Ecto neural progenitor cell (in vitro differentiated cells): Measurements from ENCODE around the gene PRPF38B.
"Not testable (repeated sequence)": the region's sequence is repeated elsewhere in the genome, so short reads cannot be mapped to it uniquely, and the experiment has no call there.

Experiments
- DNase-seq: peaks from one replicate; pipeline ENCODE4 v3.0.0-alpha.2; 2018; ENCODE audit warnings: low spot score

Gene PRPF38B

DNA sequence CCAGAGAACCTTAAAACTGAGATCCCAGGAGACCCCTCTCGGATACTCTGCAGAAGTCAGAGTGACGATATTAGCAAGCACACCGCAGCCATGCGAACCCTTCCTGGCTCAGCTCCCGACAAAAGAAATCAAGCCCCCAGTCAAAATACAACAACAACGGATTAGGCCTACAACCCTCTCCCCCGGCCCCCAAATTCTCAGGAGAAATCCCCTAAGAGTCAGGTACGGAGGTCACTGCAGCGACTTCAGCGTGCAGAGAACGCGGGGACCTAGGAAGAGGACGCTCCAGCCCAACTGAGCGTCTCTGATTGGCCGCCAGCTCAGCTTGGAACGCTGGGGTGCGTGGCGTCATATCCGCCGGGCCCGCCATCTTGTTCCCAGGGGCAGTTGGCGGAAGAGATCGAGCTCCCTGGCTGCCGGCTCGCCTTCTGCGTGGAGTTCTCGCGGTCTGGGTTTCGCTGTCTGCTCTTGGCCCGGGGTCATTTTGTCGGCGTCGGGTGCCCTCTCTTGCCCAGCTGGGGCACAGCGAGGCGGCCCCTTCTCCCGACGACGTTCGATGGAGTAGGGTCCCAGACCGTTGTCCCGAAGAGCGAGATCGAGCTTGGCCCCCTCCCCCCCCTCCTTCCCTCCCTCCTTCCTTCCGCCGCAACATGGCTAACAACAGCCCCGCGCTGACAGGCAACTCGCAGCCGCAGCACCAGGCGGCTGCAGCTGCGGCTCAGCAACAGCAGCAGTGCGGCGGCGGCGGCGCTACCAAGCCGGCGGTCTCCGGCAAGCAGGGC, at the start of gene PRPF38B:
PRPF38B (plus strand) TSS at position 369 of the 782 bp plus-strand sequence; CDS start at position 651, 282 bp downstream.
- peak; percentile 96 for DNase-seq

GRCh38 chr1:108643492-108644335, 48.4 kb upstream of the PRPF38B start:
- DNase-seq = no peak

DNA sequence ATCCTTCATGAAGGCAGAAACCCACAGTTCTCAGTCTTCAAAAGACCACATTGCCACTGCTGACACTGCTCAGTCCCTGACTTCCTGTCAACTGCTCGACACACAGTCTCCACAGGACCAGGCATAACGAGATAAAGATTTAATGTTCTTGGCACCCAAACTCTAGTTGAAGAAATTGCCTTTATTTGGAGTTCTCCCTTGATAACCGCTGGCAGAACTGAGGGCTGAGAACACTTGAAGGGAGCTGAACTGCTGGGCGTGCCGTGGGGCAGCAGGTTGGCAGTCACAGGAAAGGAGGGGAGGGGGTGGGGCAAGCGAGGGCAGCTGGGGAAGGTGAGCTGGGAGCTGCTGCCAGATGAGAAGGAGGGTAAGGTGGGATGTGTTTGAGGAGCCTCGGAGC, 47.1 kb upstream of the PRPF38B start:
- no peak for DNase-seq

- DNase-seq = no peak
Observed at GRCh38 chr1:108645564-108646184, 46.4 kb upstream of the PRPF38B start.

DNA sequence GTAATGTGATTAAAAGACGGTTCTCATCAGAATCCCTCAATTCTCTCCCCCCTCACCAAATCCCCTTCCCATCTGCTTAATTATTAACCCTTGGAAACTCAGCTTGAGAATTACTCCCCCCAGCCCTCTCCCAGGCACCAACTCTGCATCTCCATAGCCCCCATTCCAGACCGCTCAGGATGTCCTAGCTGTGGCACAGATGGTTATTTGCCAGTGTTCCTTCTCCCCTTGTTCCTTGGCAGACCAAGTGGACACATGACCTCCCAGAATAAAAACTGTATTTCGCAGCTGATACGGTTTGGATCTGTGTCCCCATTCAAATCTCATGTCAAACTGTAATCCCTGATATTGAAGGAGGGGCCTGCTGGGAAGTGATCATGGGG, 45.9 kb upstream of the PRPF38B start:
- DNase-seq = no peak

DNA sequence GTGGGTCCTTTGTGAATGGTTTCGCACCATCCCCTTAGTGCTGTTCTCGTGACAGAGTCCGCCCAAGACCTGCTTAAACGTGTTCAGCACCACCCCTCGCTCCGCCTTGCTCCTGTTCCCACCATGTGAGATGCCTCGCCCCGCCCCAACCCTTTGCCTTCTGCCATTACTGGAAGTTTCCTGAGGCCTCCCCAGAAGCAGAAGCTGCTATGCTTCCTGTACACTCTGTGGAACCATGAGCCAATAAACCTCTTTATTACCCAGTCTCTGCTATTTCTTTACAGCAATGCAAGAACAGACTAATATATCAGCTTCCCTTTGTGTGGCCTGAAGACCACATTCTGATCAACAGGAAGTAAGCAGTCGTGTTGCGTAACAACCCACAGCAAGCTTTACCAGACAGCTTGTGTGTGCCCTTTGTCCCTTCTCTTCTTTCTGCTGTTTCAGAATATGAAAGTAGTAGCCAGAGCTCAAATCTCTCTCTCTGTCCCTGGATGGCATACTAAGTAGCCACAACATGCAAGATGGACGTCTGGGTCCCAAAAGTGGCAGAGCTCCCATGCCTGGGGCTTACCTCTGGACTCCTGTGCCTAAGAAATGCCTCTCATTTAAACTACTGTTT, 45.4 kb upstream of the PRPF38B start:
- no peak for DNase-seq

DNA sequence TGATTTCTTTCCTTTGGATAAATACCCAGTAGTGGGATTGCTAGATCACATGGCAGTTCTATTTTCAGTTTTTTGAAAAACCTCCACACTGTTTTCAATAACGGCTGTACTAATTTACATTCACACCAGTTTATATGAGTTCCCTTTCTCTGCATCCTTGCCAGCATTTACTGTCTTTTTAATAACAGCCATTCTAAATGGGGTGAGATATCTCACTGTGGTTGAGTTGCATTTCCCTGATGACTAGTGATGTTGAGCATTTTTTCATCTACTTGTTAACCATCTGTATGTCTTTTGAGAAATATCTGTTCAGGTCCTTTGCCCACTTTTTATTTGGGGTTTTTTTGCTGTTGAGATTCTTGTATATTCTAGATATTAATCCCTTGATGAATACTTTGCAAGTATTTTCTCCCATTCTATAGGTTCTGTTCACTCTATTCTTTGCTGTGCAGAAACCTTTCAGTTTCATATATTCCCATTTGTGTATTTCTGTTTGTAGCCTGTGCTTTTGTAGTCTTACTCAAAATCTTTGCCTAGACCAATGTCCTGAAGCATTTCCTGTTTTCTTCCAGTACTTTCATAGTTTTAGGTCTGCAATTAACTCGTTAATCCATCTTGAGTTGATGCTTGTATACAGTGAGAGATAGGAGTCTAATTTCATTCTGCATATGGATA, 38.5 kb upstream of the PRPF38B start:
- DNase-seq = no peak

DNA sequence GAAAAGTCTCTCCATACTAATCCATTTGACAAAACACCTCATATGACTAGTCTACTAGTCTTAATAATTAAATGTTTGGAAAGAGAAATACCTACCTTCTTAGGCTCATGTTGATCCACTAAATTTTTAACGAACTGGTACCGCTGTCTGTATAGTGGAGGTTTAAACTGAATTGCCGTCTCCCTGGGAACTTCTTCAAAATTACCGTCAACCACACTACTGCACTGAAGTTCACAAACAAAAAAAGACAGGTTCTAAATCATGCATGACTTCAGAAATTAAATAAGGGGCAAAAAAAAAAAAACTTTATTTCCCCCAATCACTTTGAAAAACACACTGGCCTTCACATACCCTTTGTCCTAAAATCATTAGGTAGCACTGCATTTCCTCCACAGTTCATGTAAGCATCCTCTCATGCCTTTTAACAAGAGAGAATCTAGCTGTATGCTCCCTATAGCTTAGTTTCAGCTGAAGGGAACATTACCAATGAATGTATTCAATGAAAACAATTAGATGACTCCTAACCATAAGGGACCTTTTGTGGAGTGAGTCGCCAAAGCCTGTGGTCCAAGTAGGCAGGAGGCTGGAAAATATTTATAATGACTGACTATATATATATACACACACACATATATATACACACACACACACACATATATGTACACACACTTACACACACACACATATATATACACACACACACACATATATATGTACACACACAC, 34.6 kb upstream of the PRPF38B start:
- no peak for DNase-seq

GRCh38 chr1:108661030-108661609, 31.0 kb upstream of the PRPF38B start, which contains the start of gene HENMT1:
Gene HENMT1, minus strand, starts transcription at chr1:108661093. Its CDS starts 1,209 bp downstream, at chr1:108659884.
- DNase-seq = peak; percentile 74

DNA sequence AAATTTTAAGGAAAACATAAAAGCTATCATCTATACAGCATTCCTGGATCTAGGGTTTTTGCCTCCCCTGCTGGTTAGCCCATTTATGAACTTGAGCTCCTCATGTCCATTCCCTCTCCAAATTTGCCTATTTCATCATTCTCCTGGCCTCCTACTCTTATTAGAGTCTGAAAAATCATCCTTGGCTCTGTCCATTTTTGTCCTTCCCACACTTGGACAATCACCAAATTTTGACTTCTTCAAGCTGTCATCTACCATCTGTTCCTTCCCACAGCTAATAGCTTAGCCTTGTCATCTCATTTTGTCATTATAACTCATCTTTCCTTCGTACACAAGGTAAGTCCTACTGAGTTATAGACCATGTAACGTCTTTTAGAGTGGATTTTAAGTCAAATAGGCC, 29.0 kb upstream of the PRPF38B start:
- no peak for DNase-seq

DNA sequence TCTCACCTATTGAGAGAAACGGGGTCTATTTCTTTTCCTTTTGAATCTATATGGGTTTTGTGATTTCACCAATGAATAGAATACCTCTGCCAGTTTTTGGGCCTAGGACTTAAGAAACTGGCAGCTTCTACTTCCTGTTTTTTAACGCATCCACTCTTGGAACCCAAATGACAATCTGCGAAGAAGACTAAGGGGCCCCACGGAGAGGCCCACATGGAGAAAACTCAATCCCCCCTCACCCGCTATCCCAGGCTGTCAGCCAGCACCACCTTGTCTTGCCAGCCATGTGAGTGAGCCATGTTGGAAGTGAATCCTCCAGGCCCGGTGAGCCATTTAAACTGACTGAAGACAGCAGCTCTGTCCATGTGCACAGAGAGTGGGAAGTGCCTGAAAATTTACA, 27.6 kb upstream of the PRPF38B start:
- no peak for DNase-seq

DNA sequence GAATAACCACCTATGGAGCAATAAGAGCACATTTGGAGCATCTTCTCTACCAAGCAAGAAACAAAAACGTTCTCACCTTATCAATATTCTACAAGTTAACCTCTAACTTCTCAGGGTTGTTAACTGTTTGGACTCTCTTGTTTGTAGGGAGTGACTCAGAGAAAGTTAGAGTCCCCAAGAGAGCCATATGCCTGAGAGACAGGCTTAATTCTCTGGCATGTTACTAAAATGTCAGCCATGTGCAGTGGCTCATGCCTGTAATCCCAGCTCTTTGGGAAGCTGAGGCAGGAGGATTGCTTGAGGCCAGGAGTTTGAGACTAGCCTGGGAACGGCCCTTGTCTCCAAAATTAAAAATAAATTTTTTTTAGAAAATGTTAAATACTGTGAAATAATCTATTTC, 27.0 kb upstream of the PRPF38B start:
- no peak for DNase-seq

- no peak for DNase-seq
Observed at GRCh38 chr1:108665771-108666170, 26.3 kb upstream of the PRPF38B start.

- DNase-seq = not testable (repeated sequence)
Observed at GRCh38 chr1:108667422-108667821, 24.7 kb upstream of the PRPF38B start.

DNA sequence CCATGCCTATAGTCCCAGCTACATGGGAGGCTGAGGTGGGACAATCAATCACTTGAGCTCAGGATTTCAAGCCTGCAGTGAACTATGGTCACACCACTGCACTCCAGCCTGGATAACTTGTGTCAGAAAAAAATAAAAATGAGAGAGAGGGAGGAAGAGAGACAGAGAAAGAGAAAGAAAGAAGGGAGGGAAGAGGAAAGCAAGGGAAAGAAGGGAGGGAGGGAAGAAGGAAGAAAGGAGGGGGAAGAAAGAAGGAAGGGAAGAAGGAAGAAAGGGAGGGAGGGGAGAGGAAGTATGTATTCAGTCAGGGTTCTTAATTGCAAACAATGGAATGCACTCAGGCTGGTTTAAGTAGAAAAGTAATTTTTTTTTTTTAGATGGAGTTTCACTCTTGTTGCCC, 23.3 kb upstream of the PRPF38B start:
- no peak for DNase-seq

- DNase-seq = no peak
Observed at GRCh38 chr1:108669679-108670078, 22.4 kb upstream of the PRPF38B start.

GRCh38 chr1:108670131-108670773, 21.9 kb upstream of the PRPF38B start:
- no peak for DNase-seq

- DNase-seq = no peak
Observed at GRCh38 chr1:108671143-108671542, 21.0 kb upstream of the PRPF38B start.

GRCh38 chr1:108678706-108679105, 13.4 kb upstream of the PRPF38B start:
- DNase-seq = no peak

DNA sequence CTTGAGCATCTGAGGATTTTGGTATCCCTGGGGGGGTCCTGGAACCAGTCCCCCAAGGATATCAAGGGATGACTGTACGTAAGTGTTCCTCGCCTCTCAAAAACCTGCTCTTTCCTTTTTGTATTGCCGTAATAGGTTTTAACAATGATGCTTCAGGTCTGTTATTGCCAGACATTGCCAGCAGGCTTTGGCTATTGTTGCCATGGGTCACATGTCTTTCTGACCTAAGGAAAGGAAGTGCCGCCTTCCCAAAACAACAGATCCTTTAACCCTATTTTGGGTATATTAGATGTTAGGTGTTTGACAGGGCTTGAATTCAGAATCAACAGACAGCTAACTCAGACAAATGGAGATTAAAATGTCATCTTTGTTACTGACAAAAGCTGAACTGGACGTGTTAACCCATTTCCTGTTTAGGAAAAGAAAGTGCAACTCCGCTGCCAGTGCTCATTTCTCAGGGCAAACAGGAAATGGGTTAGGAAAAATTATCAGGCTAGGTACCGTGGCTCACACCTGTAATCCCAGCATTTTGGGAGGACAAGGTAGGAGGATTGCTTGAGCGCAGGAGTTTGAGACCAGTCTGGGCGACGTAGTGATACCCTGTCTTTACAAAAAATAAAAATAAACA, 12.4 kb upstream of the PRPF38B start:
- no peak for DNase-seq
